ENCODE results near the gene CASZ1. TPM values are rescaled to one million over a fixed set of nuclear protein-coding genes. Genes with fewer than 3 reads are reported as not detected.

CASZ1 gene
- total RNA-seq, 1 experiment from 2014 or later = 3.9 TPM

- no peak overlapping the region for H2BK12ac ChIP-seq (ENCODE audit: insufficient read length, low read depth, low read length)
- no peak for DNase-seq
- no peaks in the 10 kb centered on the region for H3K79me2 ChIP-seq (ENCODE audit: insufficient read depth, low read length)
- no peak overlapping the region for H4K8ac ChIP-seq (replicated peaks; ENCODE audit: insufficient read length, low read depth, low read length)
- no peak overlapping the region for H3K23ac ChIP-seq (ENCODE audit: insufficient read length, low read depth, low read length)
- H3K9me3 Mint-ChIP-seq = no peaks in the 10 kb centered on the region
- H2AFZ ChIP-seq (ENCODE audit: low read length) = no peak overlapping the region
- H3K27ac Mint-ChIP-seq = no peak overlapping the region
- H4K5ac ChIP-seq (ENCODE audit: insufficient read length, low read depth, low read length) = no peak overlapping the region
- no CpG with 5 or more reads among the region's 12 CpGs for WGBS (ENCODE audit: extremely low coverage, insufficient read length, low lambda C conversion rate)
- H3K9me3 ChIP-seq (ENCODE audit: control insufficient read depth, low read depth, low read length) = no peaks in the 10 kb centered on the region
- H3K4me1 Mint-ChIP-seq = peaks cover 8 to 18% of the 10 kb centered on the region in 2 experiments
- no peaks in the 10 kb centered on the region for H3K27me3 ChIP-seq (ENCODE audit: insufficient read depth, low read length)
- no peaks in the 10 kb centered on the region for H3K36me3 Mint-ChIP-seq (ENCODE audit: insufficient read depth in 1 of 3, low read depth in 3 of 3)
- H2BK5ac ChIP-seq (ENCODE audit: insufficient read length, low read length) = no peak overlapping the region
- no peak overlapping the region; the same call in 1 of the 2 replicates for H3K14ac ChIP-seq (ENCODE audit: insufficient read depth, low read length)
- no peaks in the 10 kb centered on the region for H3K23me2 ChIP-seq (ENCODE audit: insufficient read length, low read depth, low read length, poor library complexity, severe bottlenecking)
- TF ChIP-seq CTCF (conservative IDR thresholded peaks at IDR 0.05) = no peak
- no peak overlapping the region for H3K4me3 Mint-ChIP-seq
- H2BK15ac ChIP-seq (ENCODE audit: low read depth, low read length) = no peak overlapping the region
- no peak overlapping the region for H2BK120ac ChIP-seq (ENCODE audit: low read depth, low read length, poor library complexity, severe bottlenecking)
- H3K27ac ChIP-seq (ENCODE audit: insufficient read length, low read depth, low read length) = no peak overlapping the region
- H4K91ac ChIP-seq (ENCODE audit: insufficient read length, low read depth, low read length) = no peak overlapping the region
- H3K79me1 ChIP-seq (ENCODE audit: insufficient read depth, low read depth, low read length, poor library complexity, severe bottlenecking) = no peaks in the 10 kb centered on the region
- no peaks in the 10 kb centered on the region for H3K4me1 ChIP-seq (ENCODE audit: insufficient read depth, low read length)
- no peak overlapping the region for H3K4me2 ChIP-seq (ENCODE audit: insufficient read depth, insufficient read length, low read length)
- H3T11ph ChIP-seq (ENCODE audit: low read length) = no peak overlapping the region
- no peaks in the 10 kb centered on the region for H4K20me1 ChIP-seq (ENCODE audit: control insufficient read depth, insufficient read depth, insufficient read length)
- no peak overlapping the region for H3K56ac ChIP-seq (ENCODE audit: insufficient read length, low read depth, low read length)
- H3K9ac ChIP-seq (ENCODE audit: extremely low read depth, insufficient read length, low read length) = no peak overlapping the region
- H3K27me3 Mint-ChIP-seq (ENCODE audit: low read depth) = no peaks in the 10 kb centered on the region; the same call in 1 of the 2 replicates
- no peak overlapping the region for H3K18ac ChIP-seq (ENCODE audit: insufficient read length, low read depth, low read length)
- no peak overlapping the region for H2AK5ac ChIP-seq (ENCODE audit: insufficient read length, low read length)
- no peak overlapping the region for H3K4ac ChIP-seq (ENCODE audit: low read depth, low read length)
- no peak overlapping the region for H2BK20ac ChIP-seq (ENCODE audit: low read depth, low read length, poor library complexity, severe bottlenecking)
These were observed 23.1 kb downstream of the CASZ1 start for GRCh38 chr1:10773376-10773775.

All from H9 (cell line).